Suprapubic skin (tissue), 3 donors: ENCODE measurements around the gene IFT74.

Experiments used
- CTCF ChIP-seq, 2 donors: fragments of 200-600 bp in 1 of 2; fragments of 450-650 bp in 1 of 2; sonication (generic) in 1 of 2; IDR thresholded peaks; one replicate each; pipeline ENCODE4 v1.5.1; 2016 to 2019; ENCODE audit warnings: antibody characterized with exemption in 2 of 2, mild to moderate bottlenecking in 1 of 2, moderate library complexity in 1 of 2
- EP300 ChIP-seq: sonication (generic); formaldehyde crosslinking; IDR thresholded peaks from one replicate; pipeline ENCODE4 v1.6.1; 2017; ENCODE audit warnings: antibody characterized with exemption

GRCh38 chr9:27053369-27054022, 97.3 kb downstream of the IFT74 start:
- TF ChIP-seq CTCF (IDR thresholded peaks at IDR 0.05) (no peak), EP300 (no peak)
